ENCODE results near the gene WBP2. TPM values are rescaled to one million over a fixed set of nuclear protein-coding genes. Genes with fewer than 3 reads are reported as not detected.
"Not testable (repeated sequence)": the region's sequence is repeated elsewhere in the genome, so short reads cannot be mapped to it uniquely, and the experiment has no call there.

Gene WBP2
- total RNA-seq, 1 donor from 2014 or later = 72.6 TPM

- H3K4me2 ChIP-seq (ENCODE audit: low read length) = peak overlapping the region; percentile 94
- peaks cover 8% of the 10 kb centered on the region for H3K4me1 Mint-ChIP-seq (ENCODE audit: low read depth, unreplicated experiment)
- H3K27me3 Mint-ChIP-seq (ENCODE audit: low read depth, unreplicated experiment) = no peaks in the 10 kb centered on the region
- peak overlapping the region; percentile 89 for H3K4me3 ChIP-seq (ENCODE audit: insufficient read depth, low read depth, low read length)
- no peak for TF ChIP-seq CTCF (IDR thresholded peaks at IDR 0.05; ENCODE audit: insufficient read depth, low read depth, low read length)
- no peak for TF ChIP-seq EZH2 (IDR thresholded peaks at IDR 0.05; ENCODE audit: insufficient read depth, low read length)
- no peaks in the 10 kb centered on the region for H4K20me1 ChIP-seq (ENCODE audit: insufficient read depth, low read length)
- no peaks in the 10 kb centered on the region for H3K9me3 ChIP-seq (ENCODE audit: insufficient read depth, low read depth, low read length)
- H3K27ac Mint-ChIP-seq (ENCODE audit: unreplicated experiment) = no peak overlapping the region
- no peak overlapping the region for H3K4me3 Mint-ChIP-seq (ENCODE audit: unreplicated experiment)
- peaks cover 7% of the 10 kb centered on the region for H3K79me2 ChIP-seq (ENCODE audit: insufficient read depth, low read length)
- no peaks in the 10 kb centered on the region for H3K27me3 ChIP-seq (ENCODE audit: insufficient read depth, low read length)
- peaks cover 37% of the 10 kb centered on the region for H3K4me1 ChIP-seq (ENCODE audit: insufficient read depth, low read length)
- DNase-seq (ENCODE audit: low read depth) (peak; percentile 58), FAIRE-seq (no peak)
- H3K27ac ChIP-seq (ENCODE audit: low read depth, low read length) = peak overlapping the region; percentile 86
- no peak overlapping the region for H2AFZ ChIP-seq (ENCODE audit: low read depth, low read length)
- H3K36me3 Mint-ChIP-seq (ENCODE audit: low read depth, unreplicated experiment) = peaks cover 13% of the 10 kb centered on the region
- H3K9me3 Mint-ChIP-seq (ENCODE audit: unreplicated experiment) = no peaks in the 10 kb centered on the region
- H3K36me3 ChIP-seq (ENCODE audit: insufficient read depth, low read length) = peaks cover 6% of the 10 kb centered on the region
- H3K9ac ChIP-seq (ENCODE audit: low read length) = peak overlapping the region; percentile 82
These were observed 910 bp downstream of the WBP2 start for GRCh38 chr17:75854101-75854748.

GRCh38 chr17:75853433-75853832 is 1.7 kb downstream of the WBP2 start:
- no peaks in the 10 kb centered on the region for H3K9me3 Mint-ChIP-seq (ENCODE audit: unreplicated experiment)
- peak overlapping the region; percentile 78 for H3K27ac Mint-ChIP-seq (ENCODE audit: unreplicated experiment)
- peak; percentile 57 for DNase-seq (ENCODE audit: low read depth)
- H3K27me3 Mint-ChIP-seq (ENCODE audit: low read depth, unreplicated experiment) = no peaks in the 10 kb centered on the region
- peaks cover 7% of the 10 kb centered on the region for H3K79me2 ChIP-seq (ENCODE audit: insufficient read depth, low read length)
- no peak overlapping the region for H3K4me3 Mint-ChIP-seq (ENCODE audit: unreplicated experiment)
- H3K27me3 ChIP-seq (ENCODE audit: insufficient read depth, low read length) = no peaks in the 10 kb centered on the region
- H3K4me1 ChIP-seq (ENCODE audit: insufficient read depth, low read length) = peaks cover 37% of the 10 kb centered on the region
- no peaks in the 10 kb centered on the region for H3K9me3 ChIP-seq (ENCODE audit: insufficient read depth, low read depth, low read length)
- H3K9ac ChIP-seq (ENCODE audit: low read length) = peak overlapping the region; percentile 82
- H3K36me3 ChIP-seq (ENCODE audit: insufficient read depth, low read length) = peaks cover 7% of the 10 kb centered on the region
- peak overlapping the region; percentile 86 for H3K27ac ChIP-seq (ENCODE audit: low read depth, low read length)
- no peak overlapping the region for H2AFZ ChIP-seq (ENCODE audit: low read depth, low read length)
- H4K20me1 ChIP-seq (ENCODE audit: insufficient read depth, low read length) = peaks cover under 1% of the 10 kb centered on the region
- no peak for FAIRE-seq
- peak overlapping the region; percentile 94 for H3K4me2 ChIP-seq (ENCODE audit: low read length)
- TF ChIP-seq CTCF (IDR thresholded peaks at IDR 0.05; ENCODE audit: insufficient read depth, low read depth, low read length) (no peak), EZH2 (IDR thresholded peaks at IDR 0.05; ENCODE audit: insufficient read depth, low read length) (no peak)
- no peak overlapping the region for H3K4me3 ChIP-seq (ENCODE audit: insufficient read depth, low read depth, low read length)
- peaks cover 17% of the 10 kb centered on the region for H3K36me3 Mint-ChIP-seq (ENCODE audit: low read depth, unreplicated experiment)
- H3K4me1 Mint-ChIP-seq (ENCODE audit: low read depth, unreplicated experiment) = peaks cover 8% of the 10 kb centered on the region

- peaks cover 21% of the 10 kb centered on the region for H3K36me3 Mint-ChIP-seq (ENCODE audit: low read depth, unreplicated experiment)
- H3K27me3 Mint-ChIP-seq (ENCODE audit: low read depth, unreplicated experiment); H3K4me3 ChIP-seq (ENCODE audit: insufficient read depth, low read depth, low read length); H4K20me1 ChIP-seq (ENCODE audit: insufficient read depth, low read length); H3K4me2 ChIP-seq (ENCODE audit: low read length); H3K4me3 Mint-ChIP-seq (ENCODE audit: unreplicated experiment); H3K36me3 ChIP-seq (ENCODE audit: insufficient read depth, low read length); H3K9me3 ChIP-seq (ENCODE audit: insufficient read depth, low read depth, low read length); H3K79me2 ChIP-seq (ENCODE audit: insufficient read depth, low read length); H3K9me3 Mint-ChIP-seq (ENCODE audit: unreplicated experiment); H2AFZ ChIP-seq (ENCODE audit: low read depth, low read length); H3K4me1 Mint-ChIP-seq (ENCODE audit: low read depth, unreplicated experiment); H3K27ac Mint-ChIP-seq (ENCODE audit: unreplicated experiment); FAIRE-seq; H3K27me3 ChIP-seq (ENCODE audit: insufficient read depth, low read length): not testable (repeated sequence)
- Histone ChIP-seq H3K27ac (ENCODE audit: low read depth, low read length) (peak overlapping the region; percentile 67), H3K4me1 (ENCODE audit: insufficient read depth, low read length) (peaks cover 37% of the 10 kb centered on the region), H3K9ac (ENCODE audit: low read length) (peak overlapping the region; percentile 54)
- DNase-seq (ENCODE audit: low read depth) = peak; percentile 40
These were observed 3.5 kb downstream of the WBP2 start for GRCh38 chr17:75851693-75851991.
